ENCODE measurements around the gene BCDIN3D. TPM values are rescaled to one million over a fixed set of nuclear protein-coding genes. Genes with fewer than 3 reads are reported as not detected.

BCDIN3D gene
- total and polyA plus RNA-seq, 4 donors: 1.7 to 4.4 (median 2.1) TPM

GRCh38 chr12:49868449-49868848 is 25.5 kb upstream of the BCDIN3D start (continued):
- TF ChIP-seq CTCF (IDR thresholded peaks at IDR 0.05; ENCODE audit: low read depth, low read length, missing input control) (no peak), FOXA2 (IDR thresholded peaks at IDR 0.05) (no peak), JUND (IDR thresholded peaks at IDR 0.05) (no peak)

- peaks cover 0 to 2% (median 0%) of the 10 kb centered on the region in 4 donors for H3K4me1 ChIP-seq (ENCODE audit: control insufficient read depth in 4 of 4, insufficient read depth in 4 of 4, low read length in 3 of 4)
- DNase-seq (ENCODE audit: low spot score): no peak
- WGBS: 59% methylated on average over 11 of the region's 11 CpGs
- H3K27me3 ChIP-seq (ENCODE audit: control insufficient read depth in 4 of 4, insufficient read depth in 4 of 4, low read length in 3 of 4): peaks cover 0 to 4% (median 0%) of the 10 kb centered on the region in 4 donors
- H3K36me3 ChIP-seq (ENCODE audit: control insufficient read depth in 4 of 4, insufficient read depth in 3 of 4, low read depth in 1 of 4, low read length in 3 of 4): no peaks in the 10 kb centered on the region
- H3K9me3 ChIP-seq (ENCODE audit: control insufficient read depth in 4 of 4, low read length in 3 of 4): no peaks in the 10 kb centered on the region
- H3K27ac ChIP-seq (ENCODE audit: low read depth in 1 of 2, low read length in 2 of 2): no peak overlapping the region
- no peak for TF ChIP-seq JUND (IDR thresholded peaks at IDR 0.05)
- no peak for TF ChIP-seq MAX (IDR thresholded peaks at IDR 0.05)
- TF ChIP-seq ATF3 (IDR thresholded peaks at IDR 0.05): no peak
- TF ChIP-seq GABPA (IDR thresholded peaks at IDR 0.05 in 1 of 2, conservative IDR thresholded peaks at IDR 0.05 in 1 of 2): no peak
- no peak for TF ChIP-seq TAF1 (conservative IDR thresholded peaks at IDR 0.05)
- TF ChIP-seq FOXA1 (IDR thresholded peaks at IDR 0.05): no peak
- H3K4me3 ChIP-seq (ENCODE audit: low read depth in 1 of 3, low read length in 3 of 3): no peak overlapping the region
- no peak overlapping the region for H3K9ac ChIP-seq (ENCODE audit: low read depth in 1 of 2, low read length in 2 of 2)
Observed at GRCh38 chr12:49867570-49868341, 24.9 kb upstream of the BCDIN3D start.

- TF ChIP-seq FOXA2 (IDR thresholded peaks at IDR 0.05) (no peak), CTCF (IDR thresholded peaks at IDR 0.05; ENCODE audit: low read depth, low read length, missing input control) (peak; percentile 96), ZBTB33 (IDR thresholded peaks at IDR 0.05) (no peak), HNF4G (IDR thresholded peaks at IDR 0.05) (no peak), TAF1 (conservative IDR thresholded peaks at IDR 0.05) (no peak), EGR1 (IDR thresholded peaks at IDR 0.05; ENCODE audit: low read depth in 2 of 2) (no peak), SP1 (IDR thresholded peaks at IDR 0.05) (no peak), ATF3 (IDR thresholded peaks at IDR 0.05) (no peak), YY1 (IDR thresholded peaks at IDR 0.05) (no peak), NR2F2 (IDR thresholded peaks at IDR 0.05) (no peak), RAD21 (IDR thresholded peaks at IDR 0.05) (peak; percentile 80 to 90), RXRA (IDR thresholded peaks at IDR 0.05) (no peak)
- H3K9me3 ChIP-seq (ENCODE audit: control insufficient read depth in 4 of 4, low read length in 3 of 4): no peaks in the 10 kb centered on the region
- no peak overlapping the region for H3K9ac ChIP-seq (ENCODE audit: low read depth in 1 of 2, low read length in 2 of 2)
- peaks cover 0 to 2% (median 0%) of the 10 kb centered on the region in 4 donors for H3K4me1 ChIP-seq (ENCODE audit: control insufficient read depth in 4 of 4, insufficient read depth in 4 of 4, low read length in 3 of 4)
- H3K4me3 ChIP-seq (ENCODE audit: low read depth in 1 of 3, low read length in 3 of 3): no peak overlapping the region
- no peaks in the 10 kb centered on the region for H3K36me3 ChIP-seq (ENCODE audit: control insufficient read depth in 4 of 4, insufficient read depth in 3 of 4, low read depth in 1 of 4, low read length in 3 of 4)
- DNase-seq (ENCODE audit: low spot score): peak; percentile 89
- WGBS: 39% methylated on average over 19 of the region's 19 CpGs
- no peak overlapping the region for H3K27ac ChIP-seq (ENCODE audit: low read depth in 1 of 2, low read length in 2 of 2)
- H3K27me3 ChIP-seq (ENCODE audit: control insufficient read depth in 4 of 4, insufficient read depth in 4 of 4, low read length in 3 of 4): peaks cover 0 to 4% (median 0%) of the 10 kb centered on the region in 4 donors
Observed at GRCh38 chr12:49866859-49867569, 24.1 kb upstream of the BCDIN3D start.
